Measurements from ENCODE around the gene PRAMEF14.
"Not testable (repeated sequence)": the region's sequence is repeated elsewhere in the genome, so short reads cannot be mapped to it uniquely, and the experiment has no call there.

GRCh38 chr1:13394761-13395160 lies 47.8 kb upstream of the PRAMEF14 start:
- TF ChIP-seq, protein P1, sequence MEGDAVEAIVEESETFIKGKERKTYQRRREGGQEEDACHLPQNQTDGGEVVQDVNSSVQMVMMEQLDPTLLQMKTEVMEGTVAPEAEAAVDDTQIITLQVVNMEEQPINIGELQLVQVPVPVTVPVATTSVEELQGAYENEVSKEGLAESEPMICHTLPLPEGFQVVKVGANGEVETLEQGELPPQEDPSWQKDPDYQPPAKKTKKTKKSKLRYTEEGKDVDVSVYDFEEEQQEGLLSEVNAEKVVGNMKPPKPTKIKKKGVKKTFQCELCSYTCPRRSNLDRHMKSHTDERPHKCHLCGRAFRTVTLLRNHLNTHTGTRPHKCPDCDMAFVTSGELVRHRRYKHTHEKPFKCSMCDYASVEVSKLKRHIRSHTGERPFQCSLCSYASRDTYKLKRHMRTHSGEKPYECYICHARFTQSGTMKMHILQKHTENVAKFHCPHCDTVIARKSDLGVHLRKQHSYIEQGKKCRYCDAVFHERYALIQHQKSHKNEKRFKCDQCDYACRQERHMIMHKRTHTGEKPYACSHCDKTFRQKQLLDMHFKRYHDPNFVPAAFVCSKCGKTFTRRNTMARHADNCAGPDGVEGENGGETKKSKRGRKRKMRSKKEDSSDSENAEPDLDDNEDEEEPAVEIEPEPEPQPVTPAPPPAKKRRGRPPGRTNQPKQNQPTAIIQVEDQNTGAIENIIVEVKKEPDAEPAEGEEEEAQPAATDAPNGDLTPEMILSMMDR (IDR thresholded peaks at IDR 0.05) = not testable (repeated sequence)
- not testable (repeated sequence) for TF ChIP-seq POLR2A (IDR thresholded peaks at IDR 0.05)
